Left lung (tissue), 10 donors: ENCODE measurements around the gene ZNF516. TPM values are rescaled to one million over a fixed set of nuclear protein-coding genes. Genes with fewer than 3 reads are reported as not detected.

Experiments
- ATAC-seq: fragments of 200-7000 bp; cut with Tn5 transposase; one replicate; pipeline ENCODE4 v1.9.1; 2020; ENCODE audit warnings: moderate library complexity
- DNase-seq, 4 donors: peaks; one replicate each; pipeline ENCODE4 v3.0.0-alpha.2; 2013 to 2020
- H3K27ac ChIP-seq, 2 donors: fragments of 200-600 bp; sonication (generic) in 1 of 2; one replicate each; pipeline versions ENCODE4 v1.5.0 to v1.8.0; 2020 to 2021
- H3K27me3 ChIP-seq, 2 donors: fragments of 200-600 bp; sonication (generic) in 1 of 2; one replicate each; pipeline versions ENCODE4 v1.5.0 to v1.8.0; 2020 to 2021
- H3K36me3 ChIP-seq, 2 donors: fragments of 200-600 bp; sonication (generic) in 1 of 2; one replicate each; pipeline versions ENCODE4 v1.5.0 to v1.8.0; 2020 to 2021
- H3K4me1 ChIP-seq, 2 donors: fragments of 200-600 bp; one replicate each; pipeline ENCODE4 v1.8.0; 2021
- H3K4me3 ChIP-seq, 2 donors: fragments of 200-600 bp; sonication (generic) in 1 of 2; one replicate each; pipeline versions ENCODE4 v1.5.0 to v1.8.0; 2020 to 2021; ENCODE audit warnings: mild to moderate bottlenecking in 1 of 2
- H3K9me3 ChIP-seq, 2 donors: fragments of 200-600 bp; sonication (generic) in 1 of 2; one replicate each; pipeline versions ENCODE4 v1.5.0 to v1.8.0; 2020 to 2021
- CTCF ChIP-seq, 2 donors: fragments of 200-600 bp; sonication (generic) in 1 of 2; IDR thresholded peaks; one replicate each; pipeline versions ENCODE4 v1.5.0 to v1.8.0; 2021; ENCODE audit warnings: antibody characterized with exemption in 2 of 2
- intact Hi-C, 2 donors: fragments of 100-400 bp; cut with DNase I; formaldehyde crosslinking; loops; one replicate each; pipeline versions ENCODE4 v1.11.2 to v1.14.2; 2022
- polyA plus RNA-seq, 6 donors: library from polyadenylated mRNA; unstranded; fragments of 120-200 nt; gene quantifications; one replicate each; pipeline ENCODE4 v1.2.1, GENCODE V29; 2013; ENCODE audit not compliant: insufficient read length in 6 of 6
- total RNA-seq, 2 donors: library from RNA; stranded (reverse); fragmentation: NEBNext Ultra II Directional; extraction: Animal tissue kit (Norgen Biotek cat#: 25700); gene quantifications; one replicate each; pipeline ENCODE4 v1.2.1, GENCODE V29; 2021
- donor health status: DM: no; HTN: yes; CAD: no.
- donor health status: DM: no; HTN: no; CAD: no.

Gene ZNF516
- total and polyA plus RNA-seq, 8 donors: 33.9 to 51.2 (median 46.8) TPM

- no peaks in the 10 kb centered on the region for H3K27me3 ChIP-seq
- no peak for DNase-seq
- intact Hi-C loops: no loop called here
- peaks cover 7 to 16% of the 10 kb centered on the region in 2 donors for H3K4me1 ChIP-seq
- H3K4me3 ChIP-seq: no peak overlapping the region
- TF ChIP-seq CTCF (IDR thresholded peaks at IDR 0.05): no peak
- no peaks in the 10 kb centered on the region for H3K9me3 ChIP-seq
- peaks cover 0 to 45% of the 10 kb centered on the region in 2 donors for H3K36me3 ChIP-seq
- no peak for ATAC-seq
- H3K27ac ChIP-seq: no peak overlapping the region
Measured at GRCh38 chr18:76441002-76441667, 53.9 kb downstream of the ZNF516 start.

GRCh38 chr18:76437910-76438309, 57.1 kb downstream of the ZNF516 start:
- no peak for TF ChIP-seq CTCF (IDR thresholded peaks at IDR 0.05)
- H3K36me3 ChIP-seq: peaks cover 0 to 51% of the 10 kb centered on the region in 2 donors
- no peak for ATAC-seq
- no peak overlapping the region for H3K27ac ChIP-seq
- H3K4me1 ChIP-seq: no peaks in the 10 kb centered on the region
- H3K27me3 ChIP-seq: no peaks in the 10 kb centered on the region
- DNase-seq: no peak
- H3K9me3 ChIP-seq: no peaks in the 10 kb centered on the region
- intact Hi-C loops: no loop called here
- H3K4me3 ChIP-seq: no peak overlapping the region

GRCh38 chr18:76437011-76437410, 58.0 kb downstream of the ZNF516 start:
- no peak for ATAC-seq

GRCh38 chr18:76436342-76436741, 58.7 kb downstream of the ZNF516 start:
- DNase-seq: no peak
- Histone ChIP-seq H3K36me3 (peaks cover 0 to 42% of the 10 kb centered on the region in 2 donors), H3K27me3 (no peaks in the 10 kb centered on the region), H3K4me1 (no peaks in the 10 kb centered on the region), H3K27ac (no peak overlapping the region), H3K9me3 (no peaks in the 10 kb centered on the region), H3K4me3 (no peak overlapping the region)
- no peak for ATAC-seq
- intact Hi-C loops: no loop called here
- no peak for TF ChIP-seq CTCF (IDR thresholded peaks at IDR 0.05)

More at GRCh38 chr18:76437011-76437410, 58.0 kb downstream of the ZNF516 start:
- no peak for DNase-seq
- Histone ChIP-seq H3K4me1 (no peaks in the 10 kb centered on the region), H3K27me3 (no peaks in the 10 kb centered on the region), H3K4me3 (no peak overlapping the region), H3K9me3 (no peaks in the 10 kb centered on the region), H3K27ac (no peak overlapping the region), H3K36me3 (peaks cover 0 to 48% of the 10 kb centered on the region in 2 donors)
- intact Hi-C loops: no loop called here
- TF ChIP-seq CTCF (IDR thresholded peaks at IDR 0.05): no peak

- no peak for TF ChIP-seq CTCF (IDR thresholded peaks at IDR 0.05)
- H3K9me3 ChIP-seq: no peaks in the 10 kb centered on the region
- ATAC-seq (peak; percentile 47), DNase-seq (no peak)
- H3K4me1 ChIP-seq: no peaks in the 10 kb centered on the region
- intact Hi-C loops: no loop called here
- no peak overlapping the region for H3K27ac ChIP-seq
- no peak overlapping the region for H3K4me3 ChIP-seq
- H3K36me3 ChIP-seq: peaks cover 0 to 33% of the 10 kb centered on the region in 2 donors
- no peaks in the 10 kb centered on the region for H3K27me3 ChIP-seq
Measured at GRCh38 chr18:76435316-76435989, 59.6 kb downstream of the ZNF516 start.
